Measurements from ENCODE around the gene DAB2IP. TPM values are rescaled to one million over a fixed set of nuclear protein-coding genes. Genes with fewer than 3 reads are reported as not detected.

DAB2IP gene
- total RNA-seq, 4 donors from 2014 or later: 42.0 to 93.4 (median 47.9) TPM

- TF ChIP-seq, protein P1, sequence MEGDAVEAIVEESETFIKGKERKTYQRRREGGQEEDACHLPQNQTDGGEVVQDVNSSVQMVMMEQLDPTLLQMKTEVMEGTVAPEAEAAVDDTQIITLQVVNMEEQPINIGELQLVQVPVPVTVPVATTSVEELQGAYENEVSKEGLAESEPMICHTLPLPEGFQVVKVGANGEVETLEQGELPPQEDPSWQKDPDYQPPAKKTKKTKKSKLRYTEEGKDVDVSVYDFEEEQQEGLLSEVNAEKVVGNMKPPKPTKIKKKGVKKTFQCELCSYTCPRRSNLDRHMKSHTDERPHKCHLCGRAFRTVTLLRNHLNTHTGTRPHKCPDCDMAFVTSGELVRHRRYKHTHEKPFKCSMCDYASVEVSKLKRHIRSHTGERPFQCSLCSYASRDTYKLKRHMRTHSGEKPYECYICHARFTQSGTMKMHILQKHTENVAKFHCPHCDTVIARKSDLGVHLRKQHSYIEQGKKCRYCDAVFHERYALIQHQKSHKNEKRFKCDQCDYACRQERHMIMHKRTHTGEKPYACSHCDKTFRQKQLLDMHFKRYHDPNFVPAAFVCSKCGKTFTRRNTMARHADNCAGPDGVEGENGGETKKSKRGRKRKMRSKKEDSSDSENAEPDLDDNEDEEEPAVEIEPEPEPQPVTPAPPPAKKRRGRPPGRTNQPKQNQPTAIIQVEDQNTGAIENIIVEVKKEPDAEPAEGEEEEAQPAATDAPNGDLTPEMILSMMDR (IDR thresholded peaks at IDR 0.05): no peak
- TF ChIP-seq POLR2A (IDR thresholded peaks at IDR 0.05) (no peak), POLR2AphosphoS5 (IDR thresholded peaks at IDR 0.05) (no peak), EP300 (IDR thresholded peaks at IDR 0.05) (no peak)
- H3K27ac ChIP-seq: peak overlapping the region in 2 of 4 donors; percentile 10 to 66
- H3K4me1 ChIP-seq: peaks cover 0 to 50% (median 4%) of the 10 kb centered on the region in 3 donors
- no peaks in the 10 kb centered on the region for H3K27me3 ChIP-seq
- H3K4me3 ChIP-seq: no peak overlapping the region
- no peak for ATAC-seq
- WGBS, 2 donors (ENCODE audit: low coverage in 1 of 2): 92 to 100% methylated on average over 2 to 5 of the region's 9 CpGs
- no peaks in the 10 kb centered on the region for H3K9me3 ChIP-seq
- no peaks in the 10 kb centered on the region for H3K36me3 ChIP-seq
Observed at GRCh38 chr9:121689461-121690157, 38.2 kb downstream of the DAB2IP start.

DNA sequence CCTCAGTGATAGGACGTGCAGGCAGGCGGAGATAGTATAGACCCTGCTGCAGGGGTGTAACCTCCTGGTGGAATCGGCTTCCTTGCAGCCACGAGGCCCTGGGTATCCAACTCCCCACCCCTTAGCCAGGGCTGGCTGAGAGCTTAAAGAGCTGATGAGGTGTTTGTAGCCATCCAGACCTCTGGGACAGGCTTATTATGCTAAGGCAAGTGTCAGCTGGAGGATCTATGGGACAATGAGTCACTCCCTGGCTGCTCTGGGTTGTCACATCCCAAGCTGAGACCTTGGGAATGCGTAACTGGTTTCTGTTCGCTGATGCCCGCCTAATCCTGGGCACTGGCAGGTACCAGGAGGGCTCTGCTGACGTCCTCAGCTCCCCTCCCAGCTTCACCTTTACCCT is 38.9 kb downstream of the DAB2IP start:
- no peaks in the 10 kb centered on the region for H3K36me3 ChIP-seq
- TF ChIP-seq POLR2AphosphoS5 (IDR thresholded peaks at IDR 0.05) (peak; percentile 67), POLR2A (IDR thresholded peaks at IDR 0.05) (no peak)
- no peaks in the 10 kb centered on the region for H3K9me3 ChIP-seq
- H3K27ac ChIP-seq: peak overlapping the region in 2 of 4 donors; percentile 2 to 66
- peaks cover 0 to 46% (median 4%) of the 10 kb centered on the region in 3 donors for H3K4me1 ChIP-seq
- 84% methylated on average over 5 of the region's 8 CpGs; no CpG with 5 or more reads in 1 of the 2 donors for WGBS, 2 donors (ENCODE audit: low coverage in 1 of 2)
- no peak overlapping the region for H3K4me3 ChIP-seq
- H3K27me3 ChIP-seq: no peaks in the 10 kb centered on the region
- ATAC-seq: no peak

- Histone ChIP-seq H3K27ac (peak overlapping the region in 3 of 4 donors; percentile 2 to 66 (median 12)), H3K27me3 (no peaks in the 10 kb centered on the region), H3K4me3 (no peak overlapping the region), H3K9me3 (no peaks in the 10 kb centered on the region), H3K4me1 (peaks cover 0 to 46% (median 4%) of the 10 kb centered on the region in 3 donors), H3K36me3 (no peaks in the 10 kb centered on the region)
- no peak for TF ChIP-seq EP300 (IDR thresholded peaks at IDR 0.05)
- TF ChIP-seq, protein P1 (IDR thresholded peaks at IDR 0.05): no peak
- TF ChIP-seq POLR2A (IDR thresholded peaks at IDR 0.05): no peak
- no peak for TF ChIP-seq POLR2AphosphoS5 (IDR thresholded peaks at IDR 0.05)
- no peak for ATAC-seq
- 100% methylated on average over 1 of the region's 1 CpG; no CpG with 5 or more reads in 1 of the 2 donors for WGBS, 2 donors (ENCODE audit: low coverage in 1 of 2)
Observed at GRCh38 chr9:121690766-121691165, 39.3 kb downstream of the DAB2IP start.

DNA sequence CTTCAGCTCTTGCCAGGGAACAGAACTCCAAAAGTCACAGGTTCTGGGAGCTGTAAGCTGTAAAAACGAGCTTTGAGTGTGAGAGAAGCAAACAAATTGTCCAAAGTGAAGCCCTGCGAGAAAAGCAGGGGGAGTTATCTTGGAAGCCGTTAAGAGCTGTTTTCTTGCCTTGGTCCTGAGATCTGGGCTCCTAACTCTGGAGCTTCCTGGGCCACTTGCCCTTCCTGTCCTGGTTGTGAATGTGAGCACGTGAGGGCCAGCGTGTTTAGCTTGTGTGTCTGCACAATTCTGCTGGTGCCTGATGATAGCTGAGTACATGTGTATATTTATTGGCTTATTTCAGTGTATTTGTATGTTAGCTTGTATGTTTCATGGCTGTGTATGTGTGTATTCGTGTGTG is 40.5 kb downstream of the DAB2IP start:
- no peak overlapping the region for H3K4me3 ChIP-seq
- ATAC-seq: no peak
- 32 to 44% methylated on average over 6 of the region's 6 CpGs for WGBS, 2 donors (ENCODE audit: low coverage in 1 of 2)
- TF ChIP-seq, protein P1 (IDR thresholded peaks at IDR 0.05): no peak
- TF ChIP-seq POLR2A (IDR thresholded peaks at IDR 0.05) (no peak), POLR2AphosphoS5 (IDR thresholded peaks at IDR 0.05) (no peak), EP300 (IDR thresholded peaks at IDR 0.05) (no peak)
- peak overlapping the region in 3 of 4 donors; percentile 53 to 66 (median 55) for H3K27ac ChIP-seq
- peaks cover 0 to 39% (median 4%) of the 10 kb centered on the region in 3 donors for H3K4me1 ChIP-seq
- no peaks in the 10 kb centered on the region for H3K36me3 ChIP-seq
- no peaks in the 10 kb centered on the region for H3K9me3 ChIP-seq
- H3K27me3 ChIP-seq: no peaks in the 10 kb centered on the region

DNA sequence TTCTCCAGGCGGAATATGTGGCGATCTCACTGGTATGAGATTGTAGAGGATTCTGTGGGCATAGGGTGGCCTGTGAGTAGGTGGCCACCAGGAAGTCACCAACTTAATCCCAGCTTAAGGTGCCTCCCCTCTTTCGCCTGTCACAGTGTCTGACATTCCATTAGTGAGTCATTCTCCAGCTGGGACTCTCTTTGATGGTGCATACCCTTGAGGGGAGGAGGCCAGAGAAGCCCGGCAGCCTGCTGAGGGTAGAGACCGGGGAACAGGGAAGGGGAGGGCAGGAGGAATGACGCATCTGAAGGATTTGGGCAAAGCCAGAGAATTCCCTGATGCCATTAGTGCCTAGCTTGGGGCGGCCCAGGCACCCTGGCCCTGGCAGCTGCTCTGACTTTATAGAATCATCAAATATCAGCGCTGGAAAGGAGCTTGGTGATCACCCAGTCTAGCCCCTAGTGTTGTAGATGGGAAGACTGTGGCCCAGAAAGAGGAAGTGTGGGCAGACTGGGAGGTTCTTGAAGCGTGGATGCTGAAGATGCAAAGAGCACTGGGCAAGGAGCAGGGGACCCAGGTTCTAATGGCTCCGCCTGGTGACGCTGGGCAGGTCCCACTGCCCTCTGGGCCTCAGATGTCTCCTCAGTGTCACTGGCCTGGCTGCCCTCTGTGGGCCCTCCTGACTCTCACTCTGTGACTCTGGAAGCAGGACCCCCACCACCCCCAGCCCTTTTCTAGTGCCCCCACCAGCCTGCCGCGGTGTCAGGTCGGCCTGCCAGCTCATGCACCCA is 41.4 kb downstream of the DAB2IP start:
- 72 to 79% methylated on average over 5 to 9 of the region's 14 CpGs for WGBS, 2 donors (ENCODE audit: low coverage in 1 of 2)
- H3K9me3 ChIP-seq: no peaks in the 10 kb centered on the region
- no peak for TF ChIP-seq POLR2A (IDR thresholded peaks at IDR 0.05)
- peak; percentile 67 for TF ChIP-seq POLR2AphosphoS5 (IDR thresholded peaks at IDR 0.05)
- no peaks in the 10 kb centered on the region for H3K36me3 ChIP-seq
- peak; percentile 67 for ATAC-seq
- H3K4me3 ChIP-seq: no peak overlapping the region
- no peaks in the 10 kb centered on the region for H3K27me3 ChIP-seq
- peaks cover 0 to 36% (median 4%) of the 10 kb centered on the region in 3 donors for H3K4me1 ChIP-seq
- H3K27ac ChIP-seq: peak overlapping the region in 3 of 4 donors; percentile 53 to 66 (median 55)
